ENCODE results near the gene MRPS18A. TPM values are rescaled to one million over a fixed set of nuclear protein-coding genes. Genes with fewer than 3 reads are reported as not detected.

Gene MRPS18A
- total RNA-seq, 1 donor from 2014 or later, result 31.9 TPM

- Histone ChIP-seq H3K27ac (no peak overlapping the region), H3K4me1 (peaks cover 7% of the 10 kb centered on the region), H3K9me3 (no peaks in the 10 kb centered on the region), H3K27me3 (no peaks in the 10 kb centered on the region), H3K4me3 (no peak overlapping the region), H3K36me3 (no peaks in the 10 kb centered on the region)
- TF ChIP-seq CTCF (IDR thresholded peaks at IDR 0.05), result no peak
- no peak for TF ChIP-seq POLR2A (IDR thresholded peaks at IDR 0.05)
- no peak for TF ChIP-seq POLR2AphosphoS5 (IDR thresholded peaks at IDR 0.05; ENCODE audit: insufficient read depth in 1 of 2, low read depth in 1 of 2)
- no peak for DNase-seq (ENCODE audit: extremely low spot score in 2 of 2)
- intact Hi-C loops (cut with DNase I), result no loop called here
Observed at GRCh38 chr6:43648248-43648647, 39.3 kb downstream of the MRPS18A start.

GRCh38 chr6:43647613-43648012, 40.0 kb downstream of the MRPS18A start:
- H3K9me3 ChIP-seq, result no peaks in the 10 kb centered on the region
- no peak for DNase-seq (ENCODE audit: extremely low spot score in 2 of 2)
- H3K4me3 ChIP-seq, result no peak overlapping the region
- no peak for TF ChIP-seq POLR2A (IDR thresholded peaks at IDR 0.05)
- TF ChIP-seq POLR2AphosphoS5 (IDR thresholded peaks at IDR 0.05; ENCODE audit: insufficient read depth in 1 of 2, low read depth in 1 of 2), result no peak
- no peak for TF ChIP-seq CTCF (IDR thresholded peaks at IDR 0.05)
- H3K4me1 ChIP-seq, result peaks cover 7% of the 10 kb centered on the region
- intact Hi-C loops (cut with DNase I), result no loop called here
- no peak overlapping the region for H3K27ac ChIP-seq
- no peaks in the 10 kb centered on the region for H3K36me3 ChIP-seq
- no peaks in the 10 kb centered on the region for H3K27me3 ChIP-seq

GRCh38 chr6:43645613-43645964, 42.0 kb downstream of the MRPS18A start:
- no peaks in the 10 kb centered on the region for H3K9me3 ChIP-seq
- no peak for TF ChIP-seq POLR2AphosphoS5 (IDR thresholded peaks at IDR 0.05; ENCODE audit: insufficient read depth in 1 of 2, low read depth in 1 of 2)
- no peak for TF ChIP-seq POLR2A (IDR thresholded peaks at IDR 0.05)
- DNase-seq (ENCODE audit: extremely low spot score in 2 of 2), result no peak
- H3K4me1 ChIP-seq, result peaks cover 7% of the 10 kb centered on the region
- peaks cover 0 to 11% of the 10 kb centered on the region in 2 donors for H3K36me3 ChIP-seq
- no peaks in the 10 kb centered on the region for H3K27me3 ChIP-seq
- peak overlapping the region; percentile 69 for H3K27ac ChIP-seq
- intact Hi-C loops (cut with DNase I), result no loop called here
- peak overlapping the region; percentile 54 to 57 for H3K4me3 ChIP-seq

GRCh38 chr6:43644940-43645612, 42.5 kb downstream of the MRPS18A start, which contains the start of gene RSPH9:
RSPH9 (plus strand) TSS chr6:43645036; CDS start chr6:43645099, 63 bp downstream.
- peak within 1 kb of the TSS; percentile 69 for H3K27ac ChIP-seq
- intact Hi-C loops (cut with DNase I), result no loop called here
- H3K36me3 ChIP-seq, result peaks cover 0 to 16% of the 10 kb centered on the region in 2 donors
- peaks cover 8% of the 10 kb centered on the region for H3K4me1 ChIP-seq
- no peaks in the 10 kb centered on the region for H3K9me3 ChIP-seq
- peak in 1 of 2 donors; percentile 24 for TF ChIP-seq POLR2AphosphoS5 (IDR thresholded peaks at IDR 0.05; ENCODE audit: insufficient read depth in 1 of 2, low read depth in 1 of 2)
- TF ChIP-seq CTCF (IDR thresholded peaks at IDR 0.05), result no peak
- H3K4me3 ChIP-seq, result peak within 1 kb of the TSS; percentile 54 to 57
- no peak for DNase-seq (ENCODE audit: extremely low spot score in 2 of 2)
- no peaks in the 10 kb centered on the region for H3K27me3 ChIP-seq

GRCh38 chr6:43639984-43640800, 47.4 kb downstream of the MRPS18A start:
- DNase-seq (ENCODE audit: extremely low spot score in 2 of 2), result no peak
- TF ChIP-seq POLR2A (IDR thresholded peaks at IDR 0.05) (no peak), POLR2AphosphoS5 (IDR thresholded peaks at IDR 0.05; ENCODE audit: insufficient read depth in 1 of 2, low read depth in 1 of 2) (no peak)
- no peak overlapping the region for H3K4me3 ChIP-seq
- H3K4me1 ChIP-seq, result peaks cover 41% of the 10 kb centered on the region
- H3K9me3 ChIP-seq, result no peaks in the 10 kb centered on the region
- intact Hi-C loops (cut with DNase I), result no loop called here
- H3K27me3 ChIP-seq, result no peaks in the 10 kb centered on the region
- peaks cover 0 to 38% of the 10 kb centered on the region in 2 donors for H3K36me3 ChIP-seq
- no peak overlapping the region for H3K27ac ChIP-seq

Data from vagina (tissue), 2 donors.